GM19099 (cell line): ENCODE data around the gene OSBPL3.

Experiments
- POLR2A ChIP-seq: IDR thresholded peaks from 3 replicates; pipeline ENCODE4 v1.6.1; 2011; ENCODE audit warnings: low read depth; ENCODE audit not compliant: insufficient read length; ENCODE audit errors: extremely low read depth

Gene OSBPL3

DNA sequence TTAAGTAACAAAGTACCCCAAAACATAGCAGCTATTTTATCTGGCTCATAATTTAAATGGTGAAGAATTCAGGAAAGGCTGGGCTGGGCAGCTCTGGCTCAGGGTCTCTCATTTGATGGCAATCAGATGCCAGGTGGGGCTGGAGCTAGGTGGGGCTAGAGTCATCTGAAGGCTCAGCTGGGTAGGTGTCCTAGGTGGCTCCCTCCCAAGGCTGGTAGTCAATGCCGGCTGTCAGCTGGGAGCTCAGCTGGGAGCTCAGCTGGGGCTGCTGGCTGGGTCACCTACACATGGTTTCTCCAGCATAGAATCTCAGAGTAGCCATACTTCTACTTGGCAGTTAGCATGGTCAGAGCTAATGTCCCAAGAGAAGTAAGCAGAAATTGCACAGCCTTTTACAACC is 34.1 kb downstream of the OSBPL3 start:
- TF ChIP-seq POLR2A = no peak

DNA sequence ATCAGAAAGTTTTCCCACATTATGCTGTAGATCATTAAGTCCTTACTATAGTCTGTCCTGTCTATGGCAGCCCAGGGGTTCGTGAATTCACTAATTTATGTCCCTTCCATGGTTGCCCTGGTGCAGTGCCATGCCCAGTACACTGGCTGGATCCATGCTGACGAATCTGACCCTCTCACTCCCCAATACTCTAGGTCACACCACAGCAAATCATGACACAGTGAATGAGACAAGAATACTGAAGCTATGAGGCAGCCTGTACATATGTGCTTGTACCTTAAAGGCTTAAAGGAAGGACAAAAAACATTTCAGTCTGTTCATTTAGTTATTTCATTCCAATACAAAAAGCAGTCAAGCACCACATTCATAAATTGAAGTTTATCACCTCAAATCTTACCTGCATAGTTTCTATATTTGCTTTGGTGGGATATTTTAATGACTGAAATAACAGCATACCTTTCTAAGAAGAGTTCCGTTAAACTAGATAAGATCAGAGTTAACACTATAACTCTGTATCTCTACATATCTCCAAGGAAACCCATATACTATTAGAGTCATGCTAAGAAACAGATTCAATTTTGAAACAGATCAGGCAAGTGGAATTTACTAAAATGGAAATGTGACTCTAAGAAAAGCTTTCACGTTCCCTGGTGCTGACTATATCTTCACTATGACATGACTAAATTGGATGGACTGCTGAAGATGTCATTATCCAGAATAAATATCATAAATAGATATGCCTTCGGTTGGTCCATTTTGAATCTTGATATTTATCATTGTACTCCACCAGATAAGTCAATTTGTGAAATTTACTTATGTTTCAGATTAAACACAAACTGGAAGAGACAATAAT is 36.7 kb downstream of the OSBPL3 start:
- TF ChIP-seq POLR2A = no peak

DNA sequence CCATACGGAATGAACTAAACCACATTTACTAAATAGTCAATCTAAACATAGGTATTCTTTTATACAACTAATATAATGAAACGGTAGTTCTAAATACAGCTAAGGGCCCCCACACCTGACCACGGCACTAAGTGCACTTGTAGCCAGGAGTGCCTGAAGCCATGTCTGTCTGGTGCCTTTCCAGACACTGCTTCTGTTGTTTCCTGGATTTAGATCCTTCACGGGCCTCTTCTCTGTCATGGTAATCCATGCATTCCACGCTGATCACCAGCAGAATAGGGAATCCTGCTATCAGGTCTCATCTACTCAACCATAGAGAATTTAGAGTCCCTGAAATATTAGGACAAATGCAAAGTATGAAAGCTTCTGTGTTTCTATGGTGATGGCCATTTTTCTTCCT is 37.8 kb downstream of the OSBPL3 start:
- no peak for TF ChIP-seq POLR2A

DNA sequence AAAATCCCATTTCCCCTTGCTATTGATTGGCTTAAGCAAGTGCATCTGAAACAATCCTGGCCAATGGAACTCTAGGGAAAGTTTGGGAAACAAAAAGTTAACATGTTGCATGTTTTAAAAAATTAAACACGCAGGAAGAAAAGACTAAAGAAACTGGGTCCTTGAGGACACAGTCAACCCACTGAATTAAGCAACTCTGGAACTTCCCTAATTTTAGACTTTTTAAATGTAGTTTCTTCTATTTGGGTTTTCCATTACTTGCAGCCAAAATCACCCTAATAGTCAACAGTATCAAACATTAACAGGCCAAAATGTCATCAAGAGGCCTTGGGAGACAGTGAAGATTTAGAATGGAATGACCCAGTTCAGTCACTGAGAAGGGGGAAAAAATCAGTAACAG is 40.6 kb downstream of the OSBPL3 start:
- TF ChIP-seq POLR2A = no peak

DNA sequence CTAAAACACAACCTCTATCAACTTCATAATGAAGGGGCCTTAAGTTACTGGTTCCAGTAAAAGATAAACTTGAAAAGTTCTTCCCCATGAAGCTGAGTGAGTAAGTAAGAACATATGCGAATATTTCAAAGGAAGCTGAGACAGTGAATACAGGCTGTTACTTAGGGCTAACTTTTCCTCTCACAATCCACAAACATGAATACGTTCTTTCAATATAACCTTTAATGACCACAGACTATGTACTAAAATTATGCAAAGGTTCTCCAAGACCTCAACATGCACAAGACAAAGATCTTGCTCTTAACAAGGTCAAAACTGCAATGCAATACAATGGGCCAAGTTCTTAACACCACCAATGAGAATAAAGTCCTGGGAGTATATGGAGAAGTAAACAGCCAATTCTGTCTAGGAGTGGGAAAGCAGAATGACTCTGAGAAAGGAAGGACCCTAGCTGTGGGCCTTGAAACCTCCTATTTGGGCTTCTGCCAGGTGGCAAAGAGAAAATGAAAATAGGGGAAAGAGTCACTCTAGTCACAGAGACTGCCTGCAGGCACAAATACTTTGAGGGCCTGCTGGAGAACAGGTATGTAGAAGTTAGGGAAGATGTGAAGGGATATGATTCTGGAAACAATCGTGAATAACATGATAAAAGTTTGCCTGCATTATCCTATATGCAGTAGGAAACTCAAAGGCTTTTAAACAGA is 43.7 kb downstream of the OSBPL3 start:
- TF ChIP-seq POLR2A = no peak

DNA sequence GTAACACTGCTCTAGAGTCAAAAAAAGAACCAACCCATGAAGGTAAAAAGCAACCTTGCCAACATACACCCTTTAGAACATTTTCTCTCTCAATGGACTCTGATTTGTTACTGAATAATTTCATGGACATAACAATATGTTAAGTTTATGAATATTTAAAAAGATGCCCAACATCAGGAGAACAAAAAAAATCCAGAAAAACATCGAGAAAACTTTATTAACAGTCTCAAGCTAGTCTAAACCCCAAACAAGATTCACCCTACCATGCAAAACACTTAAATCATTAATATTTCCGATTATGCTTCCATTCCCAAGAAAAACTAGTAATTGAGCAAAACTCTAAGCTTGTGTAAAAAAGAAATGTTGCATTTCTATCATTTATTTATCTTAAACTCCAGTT is 46.7 kb downstream of the OSBPL3 start:
- no peak for TF ChIP-seq POLR2A

DNA sequence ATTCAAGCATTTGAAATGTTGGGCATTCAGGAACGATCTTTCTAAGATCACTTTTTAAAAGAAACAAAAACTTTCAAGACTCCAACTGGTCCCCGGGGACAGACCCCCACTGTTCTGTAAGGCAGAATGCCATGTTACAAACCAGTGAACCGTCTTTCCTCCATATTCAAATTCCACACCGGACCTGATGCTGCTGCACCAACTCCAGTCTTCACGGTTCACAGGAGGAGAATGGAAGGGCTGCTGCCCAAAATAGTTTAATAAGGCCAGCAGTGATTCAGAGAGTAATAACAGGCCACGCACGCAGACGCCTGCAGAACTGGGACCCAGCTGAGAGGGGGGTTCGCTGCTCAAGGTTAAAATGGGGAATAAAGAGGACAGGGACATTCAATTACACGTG is 47.2 kb downstream of the OSBPL3 start:
- TF ChIP-seq POLR2A = no peak

DNA sequence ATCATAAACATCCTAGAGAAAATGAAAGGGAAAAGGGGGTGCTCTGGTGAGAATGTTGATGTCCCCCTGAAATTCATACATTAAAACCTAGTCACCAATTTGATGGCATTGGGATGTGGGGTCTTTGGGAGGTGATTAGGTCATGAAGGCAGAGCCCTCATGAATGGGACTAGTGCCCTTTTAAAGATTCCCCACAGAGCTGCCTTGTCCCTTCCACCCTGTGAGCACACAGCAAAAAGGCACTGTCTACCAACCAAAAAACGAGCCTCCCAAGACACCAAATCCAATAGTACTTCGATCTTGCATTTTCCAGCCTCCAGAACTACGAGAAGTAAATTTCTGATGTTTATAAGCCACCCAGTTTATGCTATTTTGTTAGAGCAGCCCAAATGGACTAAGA is 47.6 kb downstream of the OSBPL3 start:
- TF ChIP-seq POLR2A = no peak

DNA sequence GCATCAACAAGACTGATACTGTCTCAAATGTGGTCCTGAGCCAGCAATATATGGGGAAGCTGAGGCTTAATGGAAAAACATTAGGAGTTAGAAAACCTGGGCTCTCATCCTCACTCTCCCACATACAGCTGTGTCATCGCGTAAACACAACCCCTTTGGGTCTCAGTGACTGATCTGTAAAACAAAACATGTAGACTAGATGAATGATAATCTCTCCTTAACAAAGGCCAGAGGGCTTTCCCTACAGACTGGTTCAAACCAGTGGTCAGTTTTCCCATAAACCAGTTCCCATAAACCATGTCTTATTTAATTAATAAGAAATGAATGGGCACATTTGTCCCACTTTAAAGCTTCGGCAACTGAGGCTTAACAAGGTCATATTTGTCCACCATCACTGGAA is 48.1 kb downstream of the OSBPL3 start:
- TF ChIP-seq POLR2A = no peak

DNA sequence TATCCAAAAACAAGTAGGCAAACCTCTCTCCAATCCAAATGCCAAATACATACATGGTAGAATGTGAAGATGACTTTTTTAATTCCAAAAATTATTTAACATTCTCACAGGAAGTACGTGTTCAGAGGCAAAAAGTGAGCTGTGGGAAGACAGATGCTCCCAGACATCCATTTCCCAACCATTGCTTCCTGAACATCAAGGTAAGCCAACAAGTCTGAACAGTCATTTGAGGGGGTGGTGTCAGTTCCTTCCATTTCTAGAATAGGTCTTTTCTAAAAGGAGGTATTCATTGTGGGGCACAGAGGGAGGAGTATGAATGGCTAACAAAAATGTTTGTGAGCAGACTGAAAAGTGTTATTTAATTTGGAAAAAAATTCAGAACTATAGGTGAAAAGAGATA is 49.1 kb downstream of the OSBPL3 start:
- no peak for TF ChIP-seq POLR2A

DNA sequence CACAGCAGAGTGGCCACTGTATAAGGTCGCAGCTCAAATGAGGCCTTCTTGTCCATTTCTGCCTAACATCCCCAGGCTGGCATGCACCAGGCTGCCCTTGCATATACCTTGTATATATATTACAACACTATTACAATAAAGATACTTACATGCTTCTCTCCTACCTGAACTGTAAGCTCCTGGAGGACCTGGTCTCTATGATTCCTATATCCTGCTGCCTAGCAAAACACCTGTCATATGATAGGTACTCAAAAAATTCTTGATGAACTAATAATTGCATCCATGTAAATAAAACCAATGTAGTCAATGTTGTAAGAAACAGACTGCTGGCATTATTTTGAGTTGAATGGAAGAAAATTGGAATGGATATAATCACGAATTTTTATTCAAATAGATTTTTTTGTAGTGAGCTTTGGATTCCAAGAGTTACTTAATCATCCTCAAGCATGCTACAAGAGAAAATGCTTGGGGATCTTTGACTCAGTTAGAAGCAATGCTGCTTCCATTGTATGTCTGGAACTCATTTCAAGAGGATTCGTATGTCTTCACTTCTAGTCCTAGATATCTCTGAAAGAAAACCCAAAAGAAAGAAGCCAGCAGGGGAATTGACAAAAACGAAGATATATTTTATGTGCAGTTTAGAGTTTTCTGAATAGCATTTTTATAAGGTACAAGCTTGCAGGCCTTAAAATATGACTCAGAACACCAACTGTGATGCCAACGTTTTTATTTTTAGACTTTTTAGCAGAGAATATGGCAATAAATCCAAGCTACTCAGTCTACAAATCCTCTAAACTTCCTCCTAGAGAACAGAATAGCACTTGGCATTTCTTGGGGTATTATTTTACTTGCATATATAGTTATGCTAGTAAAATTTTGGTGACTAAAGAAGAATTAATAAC is 53.1 kb downstream of the OSBPL3 start:
- TF ChIP-seq POLR2A = no peak

DNA sequence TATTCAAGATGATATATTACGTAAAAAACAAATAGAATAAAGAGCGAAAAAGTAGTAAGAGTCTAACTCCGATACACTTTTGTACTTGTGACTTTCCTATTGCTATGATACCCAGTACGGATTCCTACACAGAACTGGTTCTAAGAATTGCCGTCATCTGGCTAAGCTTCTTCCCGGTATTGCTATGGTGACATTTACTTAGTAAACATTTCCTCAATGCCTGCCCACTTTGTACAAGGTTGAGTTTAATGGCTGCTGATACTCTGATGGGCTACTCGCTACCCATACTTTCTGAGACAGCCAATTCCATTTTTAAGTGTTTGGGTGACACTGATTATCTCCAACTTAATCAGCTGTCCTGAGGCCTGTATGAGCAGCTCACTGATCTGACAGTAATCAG is 55.6 kb downstream of the OSBPL3 start:
- TF ChIP-seq POLR2A = no peak

DNA sequence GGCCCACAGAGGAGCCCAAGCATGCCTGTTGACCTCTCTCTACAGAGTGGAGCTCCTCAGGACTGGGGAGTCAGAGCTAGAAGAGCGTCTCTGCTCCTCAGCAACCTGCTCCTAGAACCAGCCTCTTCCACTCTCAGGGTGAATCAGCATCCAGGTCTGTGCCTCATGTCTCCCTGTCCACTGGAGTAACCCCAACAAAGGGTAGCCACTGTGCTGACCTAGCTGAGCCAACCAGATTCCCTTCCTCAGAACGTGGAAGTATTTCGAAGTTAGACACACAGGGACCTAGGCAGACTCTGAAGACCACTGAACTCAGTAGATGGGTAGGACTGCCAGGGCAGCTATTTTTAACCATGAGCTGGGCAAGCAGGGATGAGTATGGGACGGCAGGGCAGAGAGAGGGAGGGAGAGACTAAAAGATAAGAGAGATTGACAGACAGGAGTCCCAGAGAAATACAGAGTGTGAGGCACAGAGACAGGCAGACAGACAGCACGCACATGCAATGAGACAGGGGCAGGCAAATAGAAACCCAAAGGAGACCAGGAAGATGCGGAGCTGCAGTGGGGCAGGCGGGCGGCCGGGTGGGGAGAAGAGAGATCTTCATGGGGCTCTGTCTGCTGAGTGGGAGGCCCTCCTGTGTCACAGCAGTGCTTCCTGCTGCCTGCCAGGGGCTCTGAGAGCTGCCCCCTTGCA is 56.7 kb downstream of the OSBPL3 start:
- no peak for TF ChIP-seq POLR2A

DNA sequence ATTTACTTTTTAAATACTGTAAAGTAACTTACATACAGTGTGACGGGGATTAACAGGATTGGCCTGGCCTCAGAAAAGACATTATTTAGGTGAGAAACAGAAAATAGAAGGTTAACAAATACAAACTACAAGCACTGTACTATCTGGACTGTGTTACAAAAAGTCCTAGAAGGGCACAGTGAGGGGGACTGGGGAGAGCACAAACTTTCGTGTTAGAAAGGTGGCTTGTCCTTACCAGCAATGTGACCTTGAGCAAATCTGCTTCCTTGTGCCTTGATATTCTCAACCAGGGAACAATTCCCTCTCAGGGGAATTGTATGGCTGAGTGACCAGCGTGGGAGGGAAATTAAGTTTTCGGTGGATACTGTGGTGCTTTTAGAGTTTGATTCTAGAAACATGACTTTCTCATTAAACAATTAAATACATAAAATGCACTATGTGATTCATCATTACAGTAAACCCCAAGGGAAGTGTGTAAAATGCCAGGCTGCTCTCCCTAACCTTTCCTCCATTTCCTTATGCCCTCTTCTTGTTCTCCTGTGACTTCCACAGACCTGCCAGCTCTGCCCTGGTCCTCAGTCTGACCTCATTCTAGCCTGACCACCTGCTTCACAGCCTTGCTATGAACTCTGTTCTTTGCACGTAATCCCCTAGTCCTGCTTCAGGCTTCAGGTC is 57.7 kb downstream of the OSBPL3 start:
- TF ChIP-seq POLR2A = no peak
